Endothelial cell of umbilical vein (primary cell): ENCODE measurements around the gene DAB2IP. TPM values are rescaled to one million over a fixed set of nuclear protein-coding genes. Genes with fewer than 3 reads are reported as not detected.

Source experiments
- BruUV-seq: library from RNA; stranded (reverse); fragments of 400-500 nt; replicated peaks from 2 replicates; lab custom pipeline; 2021; lab: Mats Ljungman, UMichigan
- CTCF ChIA-PET: fragments of 300-600, 350-600 bp; sonication (Branson Sonifier 250); formaldehyde crosslinking; loops from one replicate; lab custom pipeline; 2021; ENCODE audit warnings: antibody characterized with exemption, inconsistent platforms; lab: Charles Lee
- POLR2A ChIA-PET: fragments of 300-600, 350-600 bp; sonication (Branson Sonifier 250); formaldehyde crosslinking; loops from one replicate; lab custom pipeline; 2021; ENCODE audit warnings: antibody characterized with exemption, inconsistent platforms; lab: Charles Lee
- DNase-seq: peaks from one replicate; pipeline ENCODE4 v3.0.0-alpha.2; 2011; ENCODE audit warnings: low read depth, low spot score
- FAIRE-seq: peaks from 2 replicates; lab custom pipeline; 2011; peaks lifted over from hg19 to GRCh38; lab: Jason Lieb, UNC
- H2AFZ ChIP-seq: 2 replicates; pipeline ENCODE4 v1.6.0; 2012; ENCODE audit warnings: low read depth, low read length, control low read depth, inconsistent platforms
- H3K27ac ChIP-seq: 2 replicates; pipeline ENCODE4 v1.5.1; 2011; ENCODE audit warnings: low read depth, mild to moderate bottlenecking, control low read depth, low read length, moderate library complexity; ENCODE audit not compliant: insufficient read depth
- H3K27me3 ChIP-seq, 2 experiments: 2 replicates each; pipeline versions ENCODE4 v1.6.0 to v1.6.1; 2011; ENCODE audit warnings: low read length in 2 of 2, mixed read lengths in 1 of 2; ENCODE audit not compliant: control insufficient read depth in 2 of 2, insufficient read depth in 2 of 2
- H3K36me3 ChIP-seq, 2 experiments: 2 replicates in 1 of 2; 3 replicates in 1 of 2; pipeline ENCODE4 v1.5.1; 2011; ENCODE audit warnings: low read length in 2 of 2, mild to moderate bottlenecking in 1 of 2, moderate library complexity in 1 of 2; ENCODE audit not compliant: control insufficient read depth in 2 of 2, insufficient read depth in 2 of 2; ENCODE audit errors: extremely low read depth in 1 of 2
- H3K4me1 ChIP-seq: 3 replicates; pipeline ENCODE4 v1.5.1; 2011; ENCODE audit warnings: mild to moderate bottlenecking, low read length; ENCODE audit not compliant: control insufficient read depth, insufficient read depth; ENCODE audit errors: extremely low read depth
- H3K4me2 ChIP-seq: 2 replicates; pipeline ENCODE4 v1.6.1; 2011; ENCODE audit warnings: low read length, control low read depth, mixed read lengths; ENCODE audit not compliant: insufficient read depth
- H3K4me3 ChIP-seq, 3 experiments: fragments of 200-600 bp in 1 of 3; sonication (generic), shearing (Covaris generic) in 1 of 3; replicated peaks in 1 of 3; 2 replicates each; pipeline ENCODE4 v1.5.1; 2011 to 2016; ENCODE audit warnings: control low read depth in 3 of 3, low read length in 3 of 3, mild to moderate bottlenecking in 2 of 3, inconsistent platforms in 1 of 3, low read depth in 1 of 3, moderate library complexity in 1 of 3; ENCODE audit not compliant: insufficient read depth in 1 of 3
- H3K79me2 ChIP-seq: 2 replicates; pipeline ENCODE4 v1.6.0; 2012; ENCODE audit warnings: low read length, inconsistent platforms; ENCODE audit not compliant: control insufficient read depth, insufficient read depth
- H3K9ac ChIP-seq: replicated peaks from 2 replicates; pipeline ENCODE3; 2011; ENCODE audit warnings: low read length, control low read depth; ENCODE audit not compliant: insufficient read depth; ENCODE audit errors: extremely low read depth
- H3K9me1 ChIP-seq: replicated peaks from 3 replicates; pipeline ENCODE4 v1.6.0; 2011; ENCODE audit warnings: mild to moderate bottlenecking, low read length; ENCODE audit not compliant: control insufficient read depth, insufficient read depth; ENCODE audit errors: extremely low read depth
- H3K9me3 ChIP-seq: replicated peaks from 2 replicates; pipeline ENCODE4 v1.5.1; 2012; ENCODE audit warnings: low read length, inconsistent platforms; ENCODE audit not compliant: control insufficient read depth, insufficient read depth
- H4K20me1 ChIP-seq: replicated peaks from 2 replicates; pipeline ENCODE3; 2011; ENCODE audit warnings: mild to moderate bottlenecking, low read length; ENCODE audit not compliant: control insufficient read depth, insufficient read depth; ENCODE audit errors: extremely low read depth
- EZH2 ChIP-seq: IDR thresholded peaks from 2 replicates; pipeline ENCODE4 v1.6.1; 2012; ENCODE audit warnings: borderline replicate concordance, low read depth, mild to moderate bottlenecking, moderate library complexity, low read length, inconsistent platforms; ENCODE audit not compliant: severe bottlenecking
- FOS ChIP-seq: IDR thresholded peaks from 2 replicates; pipeline ENCODE4 v1.6.1; 2011; ENCODE audit warnings: mild to moderate bottlenecking, low read length, moderate library complexity, borderline replicate concordance; ENCODE audit not compliant: insufficient read depth
- JUN ChIP-seq: IDR thresholded peaks from 2 replicates; pipeline ENCODE4 v1.6.1; 2011; ENCODE audit warnings: borderline replicate concordance, low read depth; ENCODE audit not compliant: insufficient read length, insufficient read depth
- POLR2A ChIP-seq: IDR thresholded peaks from 2 replicates; pipeline ENCODE4 v1.6.1; 2012; ENCODE audit warnings: low read depth, mild to moderate bottlenecking, control low read depth, low read length
- POLR2AphosphoS5 ChIP-seq: IDR thresholded peaks from 2 replicates; pipeline ENCODE4 v1.6.1; 2012; ENCODE audit warnings: low read depth, mild to moderate bottlenecking, control low read depth, low read length, moderate library complexity; ENCODE audit not compliant: insufficient read depth
- dilution Hi-C: fragments of 300-500 bp; cut with MboI; formaldehyde crosslinking; loops from one replicate; pipeline ENCODE4 v1.15.0; 2019; ENCODE audit warnings: low sequenced_read_pairs; ENCODE audit not compliant: extremely low pct_ligation_motif_present
- intact Hi-C: fragments of 100-400 bp; cut with micrococcal nuclease; formaldehyde crosslinking; loops from one replicate; pipeline ENCODE4 v1.10.0; 2022
- polyA plus RNA-seq, 4 experiments: library from polyadenylated mRNA; depleted of rRNA in 3 of 4; stranded (reverse) in 3 of 4; unstranded in 1 of 4; fragments of >200 nt; gene quantifications; 2 replicates each; pipeline versions ENCODE4 v1.2.1 to v1.2.3, GENCODE V29; 2011 to 2012; ENCODE audit warnings: missing spikeins in 1 of 4
- total RNA-seq: library from RNA; stranded (reverse); gene quantifications from 2 replicates; pipeline ENCODE4 v1.2.3, GENCODE V29; 2021
- TF ChIP-seq, protein P1 (sequence below), 2 donors: IDR thresholded peaks; 1 replicate in 1 of 2; 2 replicates in 1 of 2; pipeline ENCODE4 v1.5.1; 2011; ENCODE audit warnings: low read length in 2 of 2, mild to moderate bottlenecking in 2 of 2, moderate library complexity in 2 of 2, control low read depth in 1 of 2, inconsistent platforms in 1 of 2, low read depth in 1 of 2; ENCODE audit not compliant: insufficient read depth in 1 of 2; ENCODE audit errors: extremely low read depth in 1 of 2

The DAB2IP gene
- total and polyA plus RNA-seq, 2 donors (not counting 3 experiments of a cell fraction or from before 2014, with no cell fraction given) = 29.2 to 53.6 TPM

DNA sequence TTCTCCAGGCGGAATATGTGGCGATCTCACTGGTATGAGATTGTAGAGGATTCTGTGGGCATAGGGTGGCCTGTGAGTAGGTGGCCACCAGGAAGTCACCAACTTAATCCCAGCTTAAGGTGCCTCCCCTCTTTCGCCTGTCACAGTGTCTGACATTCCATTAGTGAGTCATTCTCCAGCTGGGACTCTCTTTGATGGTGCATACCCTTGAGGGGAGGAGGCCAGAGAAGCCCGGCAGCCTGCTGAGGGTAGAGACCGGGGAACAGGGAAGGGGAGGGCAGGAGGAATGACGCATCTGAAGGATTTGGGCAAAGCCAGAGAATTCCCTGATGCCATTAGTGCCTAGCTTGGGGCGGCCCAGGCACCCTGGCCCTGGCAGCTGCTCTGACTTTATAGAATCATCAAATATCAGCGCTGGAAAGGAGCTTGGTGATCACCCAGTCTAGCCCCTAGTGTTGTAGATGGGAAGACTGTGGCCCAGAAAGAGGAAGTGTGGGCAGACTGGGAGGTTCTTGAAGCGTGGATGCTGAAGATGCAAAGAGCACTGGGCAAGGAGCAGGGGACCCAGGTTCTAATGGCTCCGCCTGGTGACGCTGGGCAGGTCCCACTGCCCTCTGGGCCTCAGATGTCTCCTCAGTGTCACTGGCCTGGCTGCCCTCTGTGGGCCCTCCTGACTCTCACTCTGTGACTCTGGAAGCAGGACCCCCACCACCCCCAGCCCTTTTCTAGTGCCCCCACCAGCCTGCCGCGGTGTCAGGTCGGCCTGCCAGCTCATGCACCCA lies 41.4 kb downstream of the DAB2IP start:
- H3K4me3 ChIP-seq = no peak overlapping the region
- H3K9me3 ChIP-seq = no peaks in the 10 kb centered on the region
- H3K4me1 ChIP-seq = no peaks in the 10 kb centered on the region
- POLR2A ChIA-PET = no interaction called here
- H3K9ac ChIP-seq = no peak overlapping the region
- H3K27me3 ChIP-seq = no peaks in the 10 kb centered on the region
- no peaks in the 10 kb centered on the region for H3K36me3 ChIP-seq
- no peaks in the 10 kb centered on the region for H3K79me2 ChIP-seq
- H3K4me2 ChIP-seq = no peak overlapping the region
- dilution Hi-C loops = no loop called here
- no peak for FAIRE-seq
- CTCF ChIA-PET = interaction anchor here (0.9 to 4.8 kb wide), 10 partner anchors 8 to 313 kb away, joined by 3 to 50 read pairs (median 6); no protein-coding TSS in a partner anchor
- H3K27ac ChIP-seq = no peak overlapping the region
- DNase-seq = no peak
- H2AFZ ChIP-seq = no peak overlapping the region
- intact Hi-C loops = no loop called here
- BruUV-seq = no TSS peak
- TF ChIP-seq JUN (no peak), EZH2 (no peak), POLR2A (no peak), POLR2AphosphoS5 (no peak), FOS (peak; percentile 13)
- TF ChIP-seq, protein P1, sequence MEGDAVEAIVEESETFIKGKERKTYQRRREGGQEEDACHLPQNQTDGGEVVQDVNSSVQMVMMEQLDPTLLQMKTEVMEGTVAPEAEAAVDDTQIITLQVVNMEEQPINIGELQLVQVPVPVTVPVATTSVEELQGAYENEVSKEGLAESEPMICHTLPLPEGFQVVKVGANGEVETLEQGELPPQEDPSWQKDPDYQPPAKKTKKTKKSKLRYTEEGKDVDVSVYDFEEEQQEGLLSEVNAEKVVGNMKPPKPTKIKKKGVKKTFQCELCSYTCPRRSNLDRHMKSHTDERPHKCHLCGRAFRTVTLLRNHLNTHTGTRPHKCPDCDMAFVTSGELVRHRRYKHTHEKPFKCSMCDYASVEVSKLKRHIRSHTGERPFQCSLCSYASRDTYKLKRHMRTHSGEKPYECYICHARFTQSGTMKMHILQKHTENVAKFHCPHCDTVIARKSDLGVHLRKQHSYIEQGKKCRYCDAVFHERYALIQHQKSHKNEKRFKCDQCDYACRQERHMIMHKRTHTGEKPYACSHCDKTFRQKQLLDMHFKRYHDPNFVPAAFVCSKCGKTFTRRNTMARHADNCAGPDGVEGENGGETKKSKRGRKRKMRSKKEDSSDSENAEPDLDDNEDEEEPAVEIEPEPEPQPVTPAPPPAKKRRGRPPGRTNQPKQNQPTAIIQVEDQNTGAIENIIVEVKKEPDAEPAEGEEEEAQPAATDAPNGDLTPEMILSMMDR (IDR thresholded peaks at IDR 0.05; ENCODE audit: extremely low read depth in 1 of 2, insufficient read depth in 1 of 2, low read depth in 1 of 2, low read length in 2 of 2) = no peak
- no peaks in the 10 kb centered on the region for H4K20me1 ChIP-seq
- no peaks in the 10 kb centered on the region for H3K9me1 ChIP-seq
